ENCODE data around the gene RNGTT. TPM values are rescaled to one million over a fixed set of nuclear protein-coding genes. Genes with fewer than 3 reads are reported as not detected.

Gene RNGTT
- total RNA-seq, 2 experiments from 2014 or later: 11.6 to 12.4 TPM

- H3K36me3 Mint-ChIP-seq (ENCODE audit: low read depth): peaks cover 68% of the 10 kb centered on the region
- no peaks in the 10 kb centered on the region for H3K27me3 ChIP-seq (ENCODE audit: control insufficient read depth in 1 of 2, insufficient read depth in 2 of 2, low read length in 2 of 2)
- no peak overlapping the region for H3K27ac Mint-ChIP-seq
- H3K27me3 Mint-ChIP-seq: no peaks in the 10 kb centered on the region
- CTCF ChIA-PET: no interaction called here
- peaks cover 15% of the 10 kb centered on the region for H3K4me1 Mint-ChIP-seq (ENCODE audit: low read depth)
- no peak overlapping the region for H3K27ac ChIP-seq (ENCODE audit: low read depth in 1 of 2, low read length in 2 of 2)
- H3K36me3 ChIP-seq (ENCODE audit: insufficient read depth, low read length): peaks cover 7% of the 10 kb centered on the region
- intact Hi-C loops (cut with DNase I, micrococcal nuclease): no loop called here
- no peaks in the 10 kb centered on the region for H3K4me1 ChIP-seq (ENCODE audit: insufficient read depth, low read length)
- H3K9me3 ChIP-seq (ENCODE audit: control insufficient read depth in 1 of 2, insufficient read depth in 1 of 2, low read length in 2 of 2): peaks cover 0 to 6% of the 10 kb centered on the region in 2 experiments
- POLR2A ChIA-PET: no interaction called here
- H3K4me3 ChIP-seq (ENCODE audit: low read length): no peak overlapping the region
- peaks cover 8% of the 10 kb centered on the region for H3K9me3 Mint-ChIP-seq
- no peak for ATAC-seq (ENCODE audit: poor library complexity)
- no peak for TF ChIP-seq CTCF (IDR thresholded peaks at IDR 0.05)
- no peak overlapping the region for H3K4me3 Mint-ChIP-seq
- no peak for DNase-seq
Observed at GRCh38 chr6:88810089-88810488, 153.3 kb downstream of the RNGTT start.

GRCh38 chr6:88808381-88808780 is 155.0 kb downstream of the RNGTT start:
- H3K4me1 ChIP-seq (ENCODE audit: insufficient read depth, low read length): no peaks in the 10 kb centered on the region
- Mint-ChIP-seq H3K27me3 (no peaks in the 10 kb centered on the region), H3K9me3 (peaks cover 8% of the 10 kb centered on the region), H3K27ac (no peak overlapping the region), H3K4me3 (no peak overlapping the region), H3K36me3 (ENCODE audit: low read depth) (peaks cover 74% of the 10 kb centered on the region), H3K4me1 (ENCODE audit: low read depth) (peaks cover 19% of the 10 kb centered on the region)
- POLR2A ChIA-PET: no interaction called here
- CTCF ChIA-PET: no interaction called here
- H3K27me3 ChIP-seq (ENCODE audit: control insufficient read depth in 1 of 2, insufficient read depth in 2 of 2, low read length in 2 of 2): no peaks in the 10 kb centered on the region
- TF ChIP-seq CTCF (IDR thresholded peaks at IDR 0.05): no peak
- no peak for DNase-seq
- H3K9me3 ChIP-seq (ENCODE audit: control insufficient read depth in 1 of 2, insufficient read depth in 1 of 2, low read length in 2 of 2): peaks cover 0 to 6% of the 10 kb centered on the region in 2 experiments
- ATAC-seq (ENCODE audit: poor library complexity): no peak
- peaks cover 7% of the 10 kb centered on the region for H3K36me3 ChIP-seq (ENCODE audit: insufficient read depth, low read length)
- intact Hi-C loops (cut with DNase I, micrococcal nuclease): no loop called here
- no peak overlapping the region for H3K27ac ChIP-seq (ENCODE audit: low read depth in 1 of 2, low read length in 2 of 2)
- H3K4me3 ChIP-seq (ENCODE audit: low read length): no peak overlapping the region

- intact Hi-C loops (cut with DNase I, micrococcal nuclease): no loop called here
Observed at GRCh38 chr6:88807622-88808021, 155.8 kb downstream of the RNGTT start.

More at GRCh38 chr6:88807622-88808021, 155.8 kb downstream of the RNGTT start:
- Histone ChIP-seq H3K9me3 (ENCODE audit: control insufficient read depth in 1 of 2, insufficient read depth in 1 of 2, low read length in 2 of 2) (peaks cover 0 to 6% of the 10 kb centered on the region in 2 experiments), H3K36me3 (ENCODE audit: insufficient read depth, low read length) (peaks cover 7% of the 10 kb centered on the region), H3K4me3 (ENCODE audit: low read length) (no peak overlapping the region), H3K27me3 (ENCODE audit: control insufficient read depth in 1 of 2, insufficient read depth in 2 of 2, low read length in 2 of 2) (no peaks in the 10 kb centered on the region), H3K27ac (ENCODE audit: low read depth in 1 of 2, low read length in 2 of 2) (no peak overlapping the region), H3K4me1 (ENCODE audit: insufficient read depth, low read length) (no peaks in the 10 kb centered on the region)
- Mint-ChIP-seq H3K27ac (no peak overlapping the region), H3K9me3 (peaks cover 8% of the 10 kb centered on the region), H3K4me3 (no peak overlapping the region), H3K36me3 (ENCODE audit: low read depth) (peaks cover 74% of the 10 kb centered on the region), H3K4me1 (ENCODE audit: low read depth) (peaks cover 15% of the 10 kb centered on the region), H3K27me3 (no peaks in the 10 kb centered on the region)
- ATAC-seq (ENCODE audit: poor library complexity): no peak
- POLR2A ChIA-PET: interaction anchor here (0.7 kb wide), 1 partner anchor 600 kb away, joined by 3 read pairs; no protein-coding TSS in a partner anchor
- no peak for DNase-seq
- no peak for TF ChIP-seq CTCF (IDR thresholded peaks at IDR 0.05)
- CTCF ChIA-PET: no interaction called here

Measured in CD4-positive, alpha-beta T cell (primary cell).